Measurements from ENCODE around the gene HOXC4. TPM values are rescaled to one million over a fixed set of nuclear protein-coding genes. Genes with fewer than 3 reads are reported as not detected.
A peak's percentile ranks its signal among the peaks of the same experiment; 100 is the strongest.

The HOXC4 gene
- polyA plus RNA-seq, 2 of the 4 experiments (the other 2 are of a cell fraction), result 1.3 to 4.0 TPM

GRCh38 chr12:54010053-54010971 lies 43.3 kb upstream of the HOXC4 start (continued):
- no peak for TF ChIP-seq MAFK (IDR thresholded peaks at IDR 0.05; ENCODE audit: partially characterized antibody)

GRCh38 chr12:54010972-54011664 lies 42.5 kb upstream of the HOXC4 start:
- TF ChIP-seq CBX2 (IDR thresholded peaks at IDR 0.05; ENCODE audit: borderline replicate concordance, low read depth) (no peak), JUN (IDR thresholded peaks at IDR 0.05) (no peak), CHD4 (IDR thresholded peaks at IDR 0.05; ENCODE audit: borderline replicate concordance) (no peak), PHF8 (IDR thresholded peaks at IDR 0.05; ENCODE audit: borderline replicate concordance, low read depth) (no peak), ELK1 (IDR thresholded peaks at IDR 0.05; ENCODE audit: low read depth, low read length) (no peak), BCL3 (IDR thresholded peaks at IDR 0.05) (no peak), ATOH8 (CRISPR knock-in tag; IDR thresholded peaks at IDR 0.05; ENCODE audit: low read depth) (no peak), HDAC2 (IDR thresholded peaks at IDR 0.05) (no peak), MYC (IDR thresholded peaks at IDR 0.05; ENCODE audit: borderline replicate concordance, low read length) (no peak), ZSCAN20 (CRISPR knock-in tag; IDR thresholded peaks at IDR 0.05) (no peak), HMGXB4 (CRISPR knock-in tag; IDR thresholded peaks at IDR 0.05; ENCODE audit: borderline replicate concordance) (no peak), GATA3 (IDR thresholded peaks at IDR 0.05; ENCODE audit: borderline replicate concordance) (no peak), RFX5 (IDR thresholded peaks at IDR 0.05) (no peak), FOSL2 (IDR thresholded peaks at IDR 0.05) (no peak), FOSL2 (CRISPR knock-in tag; IDR thresholded peaks at IDR 0.05) (no peak), RAD21 (conservative IDR thresholded peaks at IDR 0.05 in 1 of 2, IDR thresholded peaks at IDR 0.05 in 1 of 2) (no peak), MAFK (IDR thresholded peaks at IDR 0.05; ENCODE audit: partially characterized antibody) (no peak), JUNB (IDR thresholded peaks at IDR 0.05) (no peak), ESRRA (IDR thresholded peaks at IDR 0.05; ENCODE audit: borderline replicate concordance, low read length) (no peak), RARB (CRISPR knock-in tag; IDR thresholded peaks at IDR 0.05) (no peak), KDM1A (IDR thresholded peaks at IDR 0.05; ENCODE audit: low read depth) (no peak)
- no peak overlapping the region for H3K4me3 ChIP-seq
- no peaks in the 10 kb centered on the region for H3K9me3 ChIP-seq
- ATAC-seq (no peak), FAIRE-seq (no peak), DNase-seq (ENCODE audit: low read depth in 1 of 2, low spot score in 1 of 2) (no peak)
- ChIA-PET CTCF (interaction anchor here (1.3 to 28.7 kb wide), 4 partner anchors 19 to 209 kb away, joined by 4 to 1074 read pairs (median 15); partner anchors contain the start of genes HOXC5 and SMUG1), POLR2A (no interaction called here)
- WGBS (ENCODE audit: missing lambda C conversion rate), result 61% methylated on average over 17 of the region's 17 CpGs
- peak overlapping the region; percentile 87 for H3K4me2 ChIP-seq
- H3K4me1 ChIP-seq, result peaks cover 52% of the 10 kb centered on the region
- H3K27ac ChIP-seq, result peak overlapping the region in 1 of 2 experiments; percentile 97; a peak in 3 of 6 replicates

All from A549 (cell line).